ENCODE measurements around the gene TRIML1.

TRIML1 gene

GRCh38 chr4:188139141-188139540, at the start of gene TRIML1:
Gene TRIML1, plus strand, starts transcription at chr4:188139441. Its CDS starts 118 bp downstream, at chr4:188139559.
- in situ Hi-C loops (cut with HindIII; ENCODE audit: low sequenced_read_pairs): no loop called here
- DNase-seq (ENCODE audit: low read depth, low spot score): no peak
- no peak for TF ChIP-seq CTCF (IDR thresholded peaks at IDR 0.05; ENCODE audit: low read depth, low read length)
- no peak within 1 kb of the TSS for H3K4me3 ChIP-seq (ENCODE audit: low read depth, low read length)

DNA sequence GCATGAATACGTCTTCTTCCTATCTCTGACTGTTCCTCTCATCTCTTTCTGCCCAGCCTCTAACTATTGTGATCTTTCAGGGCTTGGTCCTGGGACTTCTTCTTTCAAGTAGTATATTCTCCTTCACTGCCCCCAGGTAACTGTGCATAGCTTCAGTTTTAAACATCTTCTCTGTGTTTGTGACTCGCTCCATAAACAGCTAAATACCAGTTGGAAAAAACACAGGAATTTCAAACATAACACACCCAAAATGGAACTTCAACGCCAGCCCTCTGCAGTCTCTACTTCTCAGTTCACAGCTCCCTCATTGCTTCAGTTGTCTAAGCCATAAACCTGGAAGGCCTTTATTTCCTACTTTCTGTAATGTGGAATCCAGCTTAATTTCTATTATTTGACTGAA, 46.4 kb upstream of the TRIML1 start:
- no peak for DNase-seq (ENCODE audit: low read depth, low spot score)
- no peak for TF ChIP-seq CTCF (IDR thresholded peaks at IDR 0.05; ENCODE audit: low read depth, low read length)
- in situ Hi-C loops (cut with HindIII; ENCODE audit: low sequenced_read_pairs): no loop called here
- H3K4me3 ChIP-seq (ENCODE audit: low read depth, low read length): no peak overlapping the region

DNA sequence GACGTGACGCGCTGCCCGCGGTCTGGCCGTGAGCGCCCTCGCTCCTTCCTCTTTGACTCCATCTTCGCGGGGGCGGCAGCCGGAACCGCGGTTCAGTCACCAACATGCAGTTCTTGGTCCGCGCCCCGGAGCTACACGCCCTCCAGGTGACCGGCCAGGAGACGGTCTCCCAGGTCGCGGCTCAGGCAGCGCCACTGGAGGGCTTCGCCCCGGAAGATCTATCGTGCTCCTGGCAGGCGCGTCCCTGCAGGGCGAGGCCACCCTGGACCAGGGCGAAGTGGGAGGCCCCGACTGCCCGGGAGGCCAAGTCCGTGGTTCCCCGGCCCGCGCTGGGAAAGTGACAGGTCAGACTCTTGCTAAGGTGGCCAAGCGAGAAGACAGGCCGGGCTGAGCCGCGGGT, 32.8 kb upstream of the TRIML1 start:
- in situ Hi-C loops (cut with HindIII; ENCODE audit: low sequenced_read_pairs): no loop called here
- no peak overlapping the region for H3K4me3 ChIP-seq (ENCODE audit: low read depth, low read length)
- DNase-seq (ENCODE audit: low read depth, low spot score): no peak
- TF ChIP-seq CTCF (IDR thresholded peaks at IDR 0.05; ENCODE audit: low read depth, low read length): no peak

GRCh38 chr4:188107931-188108843, 31.1 kb upstream of the TRIML1 start:
- in situ Hi-C loops (cut with HindIII; ENCODE audit: low sequenced_read_pairs): no loop called here
- no peak for TF ChIP-seq CTCF (IDR thresholded peaks at IDR 0.05; ENCODE audit: low read depth, low read length)
- peak; percentile 4 for DNase-seq (ENCODE audit: low read depth, low spot score)
- H3K4me3 ChIP-seq (ENCODE audit: low read depth, low read length): no peak overlapping the region

DNA sequence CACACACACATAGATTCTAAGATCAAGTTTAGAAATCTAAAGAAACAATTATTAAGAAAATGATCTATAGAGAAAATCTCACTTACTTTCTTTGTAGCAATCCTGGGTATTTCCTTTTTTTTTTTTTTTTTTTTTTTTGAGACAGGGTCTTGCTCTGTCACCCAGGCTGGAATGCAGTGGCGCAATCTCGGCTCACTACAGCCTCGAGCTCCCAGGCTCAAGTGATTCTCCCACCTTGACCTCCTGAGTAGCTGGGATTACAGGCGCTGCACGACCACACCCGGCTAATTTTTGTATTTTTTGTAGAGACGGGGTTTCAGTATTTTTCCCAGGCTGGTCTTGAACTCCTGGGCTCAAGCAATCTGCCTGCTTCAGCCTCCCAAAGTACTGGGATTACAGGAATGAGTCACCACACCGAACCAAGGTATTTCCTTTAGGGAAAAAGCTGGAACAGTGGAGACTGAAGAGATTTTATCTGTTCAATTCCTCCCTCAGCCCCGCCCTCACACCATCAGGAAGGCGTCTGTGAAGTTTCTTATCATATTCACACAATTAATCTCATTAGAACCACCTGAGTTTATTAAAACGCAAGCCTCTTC, 30.0 kb upstream of the TRIML1 start, which contains the start of gene TRIML2:
TSS of gene TRIML2 (minus strand) at position 447 of the 599 bp plus-strand sequence. CDS start 4,235 bp downstream, outside the sequence.
- H3K4me3 ChIP-seq (ENCODE audit: low read depth, low read length): no peak within 1 kb of the TSS
- DNase-seq (ENCODE audit: low read depth, low spot score): no peak
- in situ Hi-C loops (cut with HindIII; ENCODE audit: low sequenced_read_pairs): no loop called here
- TF ChIP-seq CTCF (IDR thresholded peaks at IDR 0.05; ENCODE audit: low read depth, low read length): no peak

- TF ChIP-seq CTCF (IDR thresholded peaks at IDR 0.05; ENCODE audit: low read depth, low read length): no peak
- in situ Hi-C loops (cut with HindIII; ENCODE audit: low sequenced_read_pairs): no loop called here
- H3K4me3 ChIP-seq (ENCODE audit: low read depth, low read length): no peak overlapping the region
- DNase-seq (ENCODE audit: low read depth, low spot score): no peak
Measured at GRCh38 chr4:188110036-188110435, 29.2 kb upstream of the TRIML1 start.

Measured in astrocyte of the spinal cord (primary cell).